HepG2 (cell line): Measurements from ENCODE around the gene ADIPOR2. TPM values are rescaled to one million over a fixed set of nuclear protein-coding genes. Genes with fewer than 3 reads are reported as not detected.
A peak's percentile ranks its signal among the peaks of the same experiment; 100 is the strongest.

ENCODE experiments used
- BHLHE40 ChIP-seq: IDR thresholded peaks from 2 replicates; pipeline ENCODE4 v1.6.1; 2011; ENCODE audit warnings: low read length, improper control_type of control experiment
- FOXP4 ChIP-seq: sonication (generic); formaldehyde crosslinking; IDR thresholded peaks from 2 replicates; pipeline ENCODE4 v1.4.0; 2020; ENCODE audit warnings: missing genetic modification reagents
- PBX2 ChIP-seq: IDR thresholded peaks from 2 replicates; pipeline ENCODE4 v1.6.1; 2016; ENCODE audit warnings: control low read depth
- RFXANK ChIP-seq: IDR thresholded peaks from 2 replicates; pipeline ENCODE4 v1.6.1; 2016
- TIGD3 ChIP-seq: sonication (generic); formaldehyde crosslinking; IDR thresholded peaks from 2 replicates; pipeline ENCODE4 v1.5.1; 2020; ENCODE audit warnings: mild to moderate bottlenecking, missing genetic modification reagents, borderline replicate concordance
- U2AF2 ChIP-seq: fragments of 200-400 bp; formaldehyde crosslinking; IDR thresholded peaks from 2 replicates; pipeline ENCODE4 v1.6.1; 2017; ENCODE audit warnings: low read depth, mild to moderate bottlenecking, low read length
- ZBTB43 ChIP-seq: sonication (generic); formaldehyde crosslinking; conservative IDR thresholded peaks from 2 replicates; pipeline ENCODE4 v1.4.0; 2020; ENCODE audit warnings: missing genetic modification reagents
- ZMYM2 ChIP-seq: sonication (generic); formaldehyde crosslinking; IDR thresholded peaks from 2 replicates; pipeline ENCODE4 v1.8.0; 2022; ENCODE audit warnings: mild to moderate bottlenecking, missing genetic modification reagents
- ZNF253 ChIP-seq: sonication (generic); formaldehyde crosslinking; IDR thresholded peaks from 2 replicates; pipeline ENCODE4 v1.8.0; 2022; ENCODE audit warnings: mild to moderate bottlenecking, missing genetic modification reagents, borderline replicate concordance
- ZNF558 ChIP-seq: sonication (generic); formaldehyde crosslinking; IDR thresholded peaks from 2 replicates; pipeline ENCODE4 v1.9.0; 2022; ENCODE audit warnings: mild to moderate bottlenecking, missing genetic modification reagents, borderline replicate concordance
- ZNF672 ChIP-seq: sonication (generic); formaldehyde crosslinking; IDR thresholded peaks from 2 replicates; pipeline ENCODE4 v1.8.1; 2022; ENCODE audit warnings: missing genetic modification reagents
- ZNF878 ChIP-seq: sonication (generic); formaldehyde crosslinking; IDR thresholded peaks from 2 replicates; pipeline ENCODE4 v1.8.1; 2023; ENCODE audit warnings: mild to moderate bottlenecking, missing genetic modification reagents, moderate library complexity
- polyA plus RNA-seq, 8 experiments: library from polyadenylated mRNA; depleted of rRNA in 3 of 8; stranded (reverse) in 7 of 8; unstranded in 1 of 8; fragments of >200 nt; fragmentation: Illumina TruSeq in 4 of 8; extraction: Trizol in 4 of 8; gene quantifications; 2 replicates each; pipeline versions ENCODE4 v1.2.1 to v1.2.3, GENCODE V29; 2011 to 2016; ENCODE audit warnings: low read depth in 4 of 8, missing spikeins in 1 of 8, mixed read lengths in 1 of 8; ENCODE audit not compliant: insufficient read depth in 1 of 8
- total RNA-seq, 5 experiments: library from RNA; depleted of rRNA; stranded (reverse); fragments of >200 nt; fragmentation: Illumina TruSeq; extraction: Trizol; gene quantifications; 2 replicates each; pipeline ENCODE4 v1.2.3, GENCODE V29; 2016; ENCODE audit warnings: low read depth in 1 of 5
- TF ChIP-seq, protein P1 (sequence below): sonication (generic); formaldehyde crosslinking; IDR thresholded peaks from 2 replicates; pipeline ENCODE4 v1.5.1; 2020; ENCODE audit warnings: missing genetic modification reagents, mild to moderate bottlenecking, borderline replicate concordance
- TF ChIP-seq, protein P2 (sequence below): sonication (generic); formaldehyde crosslinking; IDR thresholded peaks from 2 replicates; pipeline ENCODE4 v1.4.0; 2020; ENCODE audit warnings: mild to moderate bottlenecking, missing genetic modification reagents
- TF ChIP-seq, protein P3 (sequence below): sonication (generic); formaldehyde crosslinking; IDR thresholded peaks from 2 replicates; pipeline ENCODE4 v1.4.0; 2020; ENCODE audit warnings: missing genetic modification reagents, borderline replicate concordance
- TF ChIP-seq, protein P4 (sequence below): sonication (generic); formaldehyde crosslinking; IDR thresholded peaks from 2 replicates; pipeline ENCODE4 v1.4.0; 2020; ENCODE audit warnings: mild to moderate bottlenecking, low read depth, missing genetic modification reagents

The ADIPOR2 gene
- total and polyA plus RNA-seq, 2 of the 13 experiments (the other 11 are each of a cell fraction or from before 2014, with no cell fraction given): 35.2 to 52.2 TPM

DNA sequence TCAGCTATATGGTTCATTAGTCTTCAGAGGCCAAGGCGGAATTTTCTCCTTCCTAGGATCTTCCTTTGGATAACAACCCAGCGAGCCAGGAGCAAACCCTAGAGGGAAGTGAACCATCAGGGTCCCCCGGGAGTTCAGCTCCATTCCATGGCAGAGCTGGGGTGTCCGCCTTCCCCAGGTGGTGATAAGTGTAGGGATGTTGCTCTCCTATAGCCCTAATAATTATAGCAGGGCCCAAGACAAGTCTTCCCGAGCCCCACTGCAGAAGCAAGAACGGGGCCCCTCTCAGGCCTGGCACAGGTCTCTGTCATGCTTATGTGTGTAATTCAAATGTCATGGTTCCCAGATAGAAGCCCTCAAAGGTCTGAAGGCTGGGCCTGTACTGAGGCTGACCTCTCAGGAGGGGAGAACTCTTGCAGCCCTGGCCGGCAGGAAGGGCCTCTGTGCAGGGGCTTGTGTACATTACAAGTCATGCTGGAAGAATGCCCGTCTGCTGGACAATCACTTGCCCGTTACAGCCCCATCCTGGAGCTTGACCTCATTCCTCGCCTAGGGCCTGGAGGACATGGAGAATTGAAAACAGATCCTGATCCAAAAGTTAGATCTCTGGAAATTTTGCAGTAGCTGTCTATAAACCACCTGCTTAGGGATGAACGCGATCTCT lies 146.8 kb downstream of the ADIPOR2 start (continued):
- TF ChIP-seq, protein P1, sequence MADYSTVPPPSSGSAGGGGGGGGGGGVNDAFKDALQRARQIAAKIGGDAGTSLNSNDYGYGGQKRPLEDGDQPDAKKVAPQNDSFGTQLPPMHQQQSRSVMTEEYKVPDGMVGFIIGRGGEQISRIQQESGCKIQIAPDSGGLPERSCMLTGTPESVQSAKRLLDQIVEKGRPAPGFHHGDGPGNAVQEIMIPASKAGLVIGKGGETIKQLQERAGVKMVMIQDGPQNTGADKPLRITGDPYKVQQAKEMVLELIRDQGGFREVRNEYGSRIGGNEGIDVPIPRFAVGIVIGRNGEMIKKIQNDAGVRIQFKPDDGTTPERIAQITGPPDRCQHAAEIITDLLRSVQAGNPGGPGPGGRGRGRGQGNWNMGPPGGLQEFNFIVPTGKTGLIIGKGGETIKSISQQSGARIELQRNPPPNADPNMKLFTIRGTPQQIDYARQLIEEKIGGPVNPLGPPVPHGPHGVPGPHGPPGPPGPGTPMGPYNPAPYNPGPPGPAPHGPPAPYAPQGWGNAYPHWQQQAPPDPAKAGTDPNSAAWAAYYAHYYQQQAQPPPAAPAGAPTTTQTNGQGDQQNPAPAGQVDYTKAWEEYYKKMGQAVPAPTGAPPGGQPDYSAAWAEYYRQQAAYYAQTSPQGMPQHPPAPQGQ (CRISPR knock-in tag): no peak
- TF ChIP-seq RFXANK (no peak), TIGD3 (no peak), ZBTB43 (0 out of 2 replicates have a peak, but pooled peaks have one; percentile 18), ZNF558 (CRISPR knock-in tag) (no peak), FOXP4 (CRISPR knock-in tag) (peak; percentile 58), ZNF878 (no peak), ZMYM2 (CRISPR knock-in tag) (no peak), ZNF672 (CRISPR knock-in tag) (no peak), BHLHE40 (no peak), PBX2 (CRISPR knock-in tag) (no peak), ZNF253 (CRISPR knock-in tag) (no peak), U2AF2 (no peak)
- TF ChIP-seq, protein P2, sequence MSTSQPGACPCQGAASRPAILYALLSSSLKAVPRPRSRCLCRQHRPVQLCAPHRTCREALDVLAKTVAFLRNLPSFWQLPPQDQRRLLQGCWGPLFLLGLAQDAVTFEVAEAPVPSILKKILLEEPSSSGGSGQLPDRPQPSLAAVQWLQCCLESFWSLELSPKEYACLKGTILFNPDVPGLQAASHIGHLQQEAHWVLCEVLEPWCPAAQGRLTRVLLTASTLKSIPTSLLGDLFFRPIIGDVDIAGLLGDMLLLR (CRISPR knock-in tag): no peak
- TF ChIP-seq, protein P3, sequence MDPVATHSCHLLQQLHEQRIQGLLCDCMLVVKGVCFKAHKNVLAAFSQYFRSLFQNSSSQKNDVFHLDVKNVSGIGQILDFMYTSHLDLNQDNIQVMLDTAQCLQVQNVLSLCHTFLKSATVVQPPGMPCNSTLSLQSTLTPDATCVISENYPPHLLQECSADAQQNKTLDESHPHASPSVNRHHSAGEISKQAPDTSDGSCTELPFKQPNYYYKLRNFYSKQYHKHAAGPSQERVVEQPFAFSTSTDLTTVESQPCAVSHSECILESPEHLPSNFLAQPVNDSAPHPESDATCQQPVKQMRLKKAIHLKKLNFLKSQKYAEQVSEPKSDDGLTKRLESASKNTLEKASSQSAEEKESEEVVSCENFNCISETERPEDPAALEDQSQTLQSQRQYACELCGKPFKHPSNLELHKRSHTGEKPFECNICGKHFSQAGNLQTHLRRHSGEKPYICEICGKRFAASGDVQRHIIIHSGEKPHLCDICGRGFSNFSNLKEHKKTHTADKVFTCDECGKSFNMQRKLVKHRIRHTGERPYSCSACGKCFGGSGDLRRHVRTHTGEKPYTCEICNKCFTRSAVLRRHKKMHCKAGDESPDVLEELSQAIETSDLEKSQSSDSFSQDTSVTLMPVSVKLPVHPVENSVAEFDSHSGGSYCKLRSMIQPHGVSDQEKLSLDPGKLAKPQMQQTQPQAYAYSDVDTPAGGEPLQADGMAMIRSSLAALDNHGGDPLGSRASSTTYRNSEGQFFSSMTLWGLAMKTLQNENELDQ: no peak
- TF ChIP-seq, protein P4, sequence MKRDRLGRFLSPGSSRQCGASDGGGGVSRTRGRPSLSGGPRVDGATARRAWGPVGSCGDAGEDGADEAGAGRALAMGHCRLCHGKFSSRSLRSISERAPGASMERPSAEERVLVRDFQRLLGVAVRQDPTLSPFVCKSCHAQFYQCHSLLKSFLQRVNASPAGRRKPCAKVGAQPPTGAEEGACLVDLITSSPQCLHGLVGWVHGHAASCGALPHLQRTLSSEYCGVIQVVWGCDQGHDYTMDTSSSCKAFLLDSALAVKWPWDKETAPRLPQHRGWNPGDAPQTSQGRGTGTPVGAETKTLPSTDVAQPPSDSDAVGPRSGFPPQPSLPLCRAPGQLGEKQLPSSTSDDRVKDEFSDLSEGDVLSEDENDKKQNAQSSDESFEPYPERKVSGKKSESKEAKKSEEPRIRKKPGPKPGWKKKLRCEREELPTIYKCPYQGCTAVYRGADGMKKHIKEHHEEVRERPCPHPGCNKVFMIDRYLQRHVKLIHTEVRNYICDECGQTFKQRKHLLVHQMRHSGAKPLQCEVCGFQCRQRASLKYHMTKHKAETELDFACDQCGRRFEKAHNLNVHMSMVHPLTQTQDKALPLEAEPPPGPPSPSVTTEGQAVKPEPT (CRISPR knock-in tag): no peak
